Adrenal gland (tissue), 12 donors: Measurements from ENCODE around the gene MEIS1. TPM values are rescaled to one million over a fixed set of nuclear protein-coding genes. Genes with fewer than 3 reads are reported as not detected.

ENCODE experiments used
- DNase-seq, 7 donors: peaks; one replicate each; pipeline ENCODE4 v3.0.0-alpha.2; 2019 to 2020
- H3K27ac ChIP-seq, 5 donors: fragments of 200-600 bp; sonication (generic) in 4 of 5; 1 replicate in 3 of 5; 2 replicates in 2 of 5; pipeline versions ENCODE4 v1.5.1 to v1.8.0; 2016 to 2020; ENCODE audit warnings: mild to moderate bottlenecking in 1 of 5
- H3K27me3 ChIP-seq: fragments of 200-600 bp; 2 replicates; pipeline ENCODE4 v1.8.0; 2021
- H3K36me3 ChIP-seq, 2 donors: fragments of 200-600 bp; replicated peaks in 1 of 2; 1 replicate in 1 of 2; 2 replicates in 1 of 2; pipeline versions ENCODE4 v1.5.1 to v1.8.0; 2018 to 2022
- H3K4me1 ChIP-seq, 2 donors: fragments of 200-600 bp; replicated peaks in 1 of 2; 1 replicate in 1 of 2; 2 replicates in 1 of 2; pipeline versions ENCODE4 v1.5.1 to v1.8.0; 2018 to 2021
- H3K4me3 ChIP-seq, 4 donors: fragments of 200-600 bp; sonication (generic) in 3 of 4; one replicate each; pipeline ENCODE4 v1.5.1; 2016 to 2018
- H3K9me3 ChIP-seq, 3 donors: fragments of 200-600 bp; sonication (generic) in 1 of 3; replicated peaks in 1 of 3; 1 replicate in 2 of 3; 2 replicates in 1 of 3; pipeline versions ENCODE4 v1.5.1 to v1.8.0; 2016 to 2021
- POLR2A ChIP-seq, 2 donors: fragments of 450-650 bp; IDR thresholded peaks; one replicate each; pipeline ENCODE4 v1.6.1; 2017; ENCODE audit warnings: antibody characterized with exemption in 2 of 2, mild to moderate bottlenecking in 2 of 2, moderate library complexity in 1 of 2
- WGBS, 4 donors: extraction: QIAGEN DNeasy Blood & Tissue Kit in 2 of 4; methylation state at CpG; one replicate each; pipeline versions ENCODE4 v1.1.5 to v1.1.7; 2013 to 2017; 5-methylcytosine and 5-hydroxymethylcytosine counted together
- intact Hi-C, 2 donors: fragments of 100-400 bp; cut with DNase I; formaldehyde crosslinking; loops; one replicate each; pipeline versions ENCODE4 v1.14.1 to v1.15.0; 2022 to 2023
- polyA plus RNA-seq, 3 donors: library from polyadenylated mRNA; stranded (reverse); fragments of 200-250 nt in 2 of 3; fragments of 350-450 nt in 1 of 3; fragmentation: Illumina TruSeq in 1 of 3; extraction: RNeasy Lipid Tissue Mini Kit (QIAGEN cat#74804) in 1 of 3; gene quantifications; one replicate each; pipeline ENCODE4 v1.2.3, GENCODE V29; 2013 to 2014
- total RNA-seq, 9 donors: library from RNA; depleted of rRNA in 4 of 9; stranded (reverse); fragments of >200 nt in 4 of 9; fragments of 120-200 nt in 1 of 9; fragmentation: NEBNext Ultra II Directional in 1 of 9; extraction: Animal tissue kit (Norgen Biotek cat#: 25700) in 1 of 9; gene quantifications; one replicate each; pipeline versions ENCODE4 v1.1.0 to v1.2.4, GENCODE V29; 2013 to 2023
- TF ChIP-seq, protein P1 (sequence below), 6 experiments: fragments of 450-650 bp in 4 of 6; fragments of 200-600 bp in 2 of 6; sonication (generic) in 1 of 6; IDR thresholded peaks; 1 replicate in 5 of 6; 2 replicates in 1 of 6; pipeline versions ENCODE4 v1.5.1 to v1.8.0; 2016 to 2021; ENCODE audit warnings: antibody characterized with exemption in 6 of 6, mild to moderate bottlenecking in 2 of 6, moderate library complexity in 1 of 6
- donor health status: healthy with polysubstance abuse.
- donor health status: Bipolar disorder and iron deficiency.
- donor health status: DM: yes; HTN: yes; CAD: no.
- donor health status: DM: no; HTN: no; CAD: no.
- donor health status: DM: no; HTN: no; CAD: no.
- donor health status: DM: yes; HTN: yes; CAD: no.

MEIS1 gene
- total and polyA plus RNA-seq, 12 donors = 56.3 to 257 (median 107) TPM

- H3K36me3 ChIP-seq = peaks cover 0 to 43% of the 10 kb centered on the region in 2 donors
- peaks cover 17 to 69% of the 10 kb centered on the region in 2 donors for H3K4me1 ChIP-seq
- 53 to 59% (median 55%) methylated on average over 4 of the region's 4 CpGs for WGBS, 4 donors
- H3K27ac ChIP-seq = peak overlapping the region in 1 of 5 donors; percentile 47
- no peaks in the 10 kb centered on the region for H3K9me3 ChIP-seq
- peak in 2 of 7 donors; percentile 28 to 65 for DNase-seq
- TF ChIP-seq, protein P1, sequence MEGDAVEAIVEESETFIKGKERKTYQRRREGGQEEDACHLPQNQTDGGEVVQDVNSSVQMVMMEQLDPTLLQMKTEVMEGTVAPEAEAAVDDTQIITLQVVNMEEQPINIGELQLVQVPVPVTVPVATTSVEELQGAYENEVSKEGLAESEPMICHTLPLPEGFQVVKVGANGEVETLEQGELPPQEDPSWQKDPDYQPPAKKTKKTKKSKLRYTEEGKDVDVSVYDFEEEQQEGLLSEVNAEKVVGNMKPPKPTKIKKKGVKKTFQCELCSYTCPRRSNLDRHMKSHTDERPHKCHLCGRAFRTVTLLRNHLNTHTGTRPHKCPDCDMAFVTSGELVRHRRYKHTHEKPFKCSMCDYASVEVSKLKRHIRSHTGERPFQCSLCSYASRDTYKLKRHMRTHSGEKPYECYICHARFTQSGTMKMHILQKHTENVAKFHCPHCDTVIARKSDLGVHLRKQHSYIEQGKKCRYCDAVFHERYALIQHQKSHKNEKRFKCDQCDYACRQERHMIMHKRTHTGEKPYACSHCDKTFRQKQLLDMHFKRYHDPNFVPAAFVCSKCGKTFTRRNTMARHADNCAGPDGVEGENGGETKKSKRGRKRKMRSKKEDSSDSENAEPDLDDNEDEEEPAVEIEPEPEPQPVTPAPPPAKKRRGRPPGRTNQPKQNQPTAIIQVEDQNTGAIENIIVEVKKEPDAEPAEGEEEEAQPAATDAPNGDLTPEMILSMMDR (IDR thresholded peaks at IDR 0.05) = no peak
- no peak for TF ChIP-seq POLR2A (IDR thresholded peaks at IDR 0.05)
- no peaks in the 10 kb centered on the region for H3K27me3 ChIP-seq
- no peak overlapping the region for H3K4me3 ChIP-seq
- intact Hi-C loops = no loop called here
These were observed 134.5 kb downstream of the MEIS1 start for GRCh38 chr2:66569321-66569851.

- Histone ChIP-seq H3K27me3 (no peaks in the 10 kb centered on the region), H3K36me3 (peaks cover 0 to 43% of the 10 kb centered on the region in 2 donors), H3K27ac (peak overlapping the region in 1 of 5 donors; percentile 47), H3K4me3 (no peak overlapping the region), H3K4me1 (peaks cover 15 to 65% of the 10 kb centered on the region in 2 donors), H3K9me3 (no peaks in the 10 kb centered on the region)
- TF ChIP-seq, protein P1 (IDR thresholded peaks at IDR 0.05) = no peak
- no peak for TF ChIP-seq POLR2A (IDR thresholded peaks at IDR 0.05)
- 65 to 81% (median 75%) methylated on average over 2 of the region's 2 CpGs for WGBS, 4 donors
- intact Hi-C loops = no loop called here
- DNase-seq = no peak
These were observed 135.0 kb downstream of the MEIS1 start for GRCh38 chr2:66569974-66570373.

GRCh38 chr2:66570471-66570870, 135.5 kb downstream of the MEIS1 start:
- peaks cover 0 to 43% of the 10 kb centered on the region in 2 donors for H3K36me3 ChIP-seq
- peak overlapping the region in 2 of 5 donors; percentile 7 to 47 for H3K27ac ChIP-seq
- TF ChIP-seq, protein P1 (IDR thresholded peaks at IDR 0.05) = no peak
- TF ChIP-seq POLR2A (IDR thresholded peaks at IDR 0.05) = no peak
- no peaks in the 10 kb centered on the region for H3K27me3 ChIP-seq
- no peak overlapping the region for H3K4me3 ChIP-seq
- peaks cover 10 to 60% of the 10 kb centered on the region in 2 donors for H3K4me1 ChIP-seq
- intact Hi-C loops = no loop called here
- no peaks in the 10 kb centered on the region for H3K9me3 ChIP-seq
- DNase-seq = no peak
- WGBS, 4 donors = 85 to 96% (median 91%) methylated on average over 3 of the region's 3 CpGs

DNA sequence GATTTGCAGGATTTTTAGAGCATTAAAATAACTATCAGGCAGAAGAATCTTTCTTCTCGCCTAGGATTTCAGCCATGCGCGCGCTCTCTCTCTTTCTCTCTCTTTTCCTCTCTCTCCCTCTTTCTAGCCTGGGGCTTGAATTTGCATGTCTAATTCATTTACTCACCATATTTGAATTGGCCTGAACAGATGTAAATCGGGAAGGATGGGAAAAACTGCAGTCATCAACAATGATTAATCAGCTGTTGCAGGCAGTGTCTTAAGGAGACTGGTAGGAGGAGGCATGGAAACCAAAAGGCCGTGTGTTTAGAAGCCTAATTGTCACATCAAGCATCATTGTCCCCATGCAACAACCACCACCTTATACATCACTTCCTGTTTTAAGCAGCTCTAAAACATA, 137.0 kb downstream of the MEIS1 start:
- no peaks in the 10 kb centered on the region for H3K9me3 ChIP-seq
- intact Hi-C loops = no loop called here
- no peak for DNase-seq
- H3K4me3 ChIP-seq = no peak overlapping the region
- TF ChIP-seq POLR2A (IDR thresholded peaks at IDR 0.05) = no peak
- TF ChIP-seq, protein P1 (IDR thresholded peaks at IDR 0.05) = no peak
- peaks cover 17 to 56% of the 10 kb centered on the region in 2 donors for H3K4me1 ChIP-seq
- WGBS, 4 donors = 64 to 75% (median 73%) methylated on average over 6 of the region's 6 CpGs
- no peaks in the 10 kb centered on the region for H3K27me3 ChIP-seq
- peak overlapping the region in 2 of 5 donors; percentile 19 to 40 for H3K27ac ChIP-seq
- H3K36me3 ChIP-seq = peaks cover 0 to 43% of the 10 kb centered on the region in 2 donors
